ENCODE measurements around the gene PDGFB. TPM values are rescaled to one million over a fixed set of nuclear protein-coding genes. Genes with fewer than 3 reads are reported as not detected.

Gene PDGFB
- total and polyA plus RNA-seq, 7 donors: 1.4 to 9.6 (median 5.5) TPM

GRCh38 chr22:39283322-39284141, 38.8 kb upstream of the PDGFB start:
- intact Hi-C loops (cut with DNase I): no loop called here
- DNase-seq: no peak
- peak overlapping the region; percentile 23 to 68 (median 56) for H3K27ac ChIP-seq
- peaks cover 0 to 4% (median 0%) of the 10 kb centered on the region in 4 donors for H3K9me3 ChIP-seq
- no peak overlapping the region for H3K4me3 ChIP-seq
- TF ChIP-seq POLR2AphosphoS5 (IDR thresholded peaks at IDR 0.05): peak in 2 of 4 donors; percentile 7 to 51
- no peak for TF ChIP-seq CTCF (IDR thresholded peaks at IDR 0.05)
- no peaks in the 10 kb centered on the region for H3K36me3 ChIP-seq
- WGBS, 2 donors: 77 to 84% methylated on average over 27 of the region's 27 CpGs
- no peaks in the 10 kb centered on the region for H3K27me3 ChIP-seq
- H3K4me1 ChIP-seq: peaks cover 0 to 10% (median 0%) of the 10 kb centered on the region in 4 donors

GRCh38 chr22:39282645-39283321, 38.0 kb upstream of the PDGFB start:
- TF ChIP-seq EP300 (IDR thresholded peaks at IDR 0.05) (no peak), POLR2AphosphoS5 (IDR thresholded peaks at IDR 0.05) (no peak), CTCF (IDR thresholded peaks at IDR 0.05) (no peak), POLR2A (IDR thresholded peaks at IDR 0.05) (no peak)
- intact Hi-C loops (cut with DNase I): no loop called here
- H3K27me3 ChIP-seq: no peaks in the 10 kb centered on the region

GRCh38 chr22:39281126-39281525, 36.3 kb upstream of the PDGFB start:
- H3K27ac ChIP-seq: peak overlapping the region in 1 of 4 donors; percentile 8
- peaks cover 0 to 5% (median 0%) of the 10 kb centered on the region in 4 donors for H3K4me1 ChIP-seq
- no peak for TF ChIP-seq CTCF (IDR thresholded peaks at IDR 0.05)
- no peak for TF ChIP-seq POLR2A (IDR thresholded peaks at IDR 0.05)
- no peak for TF ChIP-seq EP300 (IDR thresholded peaks at IDR 0.05)
- no peak for TF ChIP-seq POLR2AphosphoS5 (IDR thresholded peaks at IDR 0.05)
- DNase-seq: no peak
- no peaks in the 10 kb centered on the region for H3K27me3 ChIP-seq
- H3K36me3 ChIP-seq: no peaks in the 10 kb centered on the region
- intact Hi-C loops (cut with DNase I): no loop called here
- peaks cover 0 to 4% (median 0%) of the 10 kb centered on the region in 4 donors for H3K9me3 ChIP-seq
- H3K4me3 ChIP-seq: no peak overlapping the region
- 81 to 85% methylated on average over 6 of the region's 6 CpGs for WGBS, 2 donors

More at GRCh38 chr22:39282645-39283321, 38.0 kb upstream of the PDGFB start:
- Histone ChIP-seq H3K36me3 (no peaks in the 10 kb centered on the region), H3K4me1 (peaks cover 0 to 10% (median 0%) of the 10 kb centered on the region in 4 donors), H3K27ac (peak overlapping the region; percentile 23 to 68 (median 56)), H3K9me3 (peaks cover 0 to 4% (median 0%) of the 10 kb centered on the region in 4 donors), H3K4me3 (no peak overlapping the region)
- WGBS, 2 donors: 69 to 80% methylated on average over 9 of the region's 9 CpGs
- no peak for DNase-seq

- no peak for DNase-seq
- Histone ChIP-seq H3K4me3 (no peak overlapping the region), H3K4me1 (peaks cover 0 to 5% (median 0%) of the 10 kb centered on the region in 4 donors), H3K27me3 (no peaks in the 10 kb centered on the region), H3K27ac (no peak overlapping the region), H3K36me3 (no peaks in the 10 kb centered on the region), H3K9me3 (peaks cover 0 to 4% (median 0%) of the 10 kb centered on the region in 4 donors)
- intact Hi-C loops (cut with DNase I): no loop called here
- WGBS, 2 donors: 71 to 89% methylated on average over 7 of the region's 7 CpGs
- TF ChIP-seq CTCF (IDR thresholded peaks at IDR 0.05) (no peak), POLR2AphosphoS5 (IDR thresholded peaks at IDR 0.05) (no peak), POLR2A (IDR thresholded peaks at IDR 0.05) (no peak), EP300 (IDR thresholded peaks at IDR 0.05) (no peak)
These were observed 35.5 kb upstream of the PDGFB start for GRCh38 chr22:39280250-39280649.

Data from sigmoid colon (tissue), 7 donors.